ENCODE data around the gene CCDC141. TPM values are rescaled to one million over a fixed set of nuclear protein-coding genes. Genes with fewer than 3 reads are reported as not detected.

The CCDC141 gene
- total and polyA plus RNA-seq, 12 donors: 5.2 to 379 (median 224) TPM

DNA sequence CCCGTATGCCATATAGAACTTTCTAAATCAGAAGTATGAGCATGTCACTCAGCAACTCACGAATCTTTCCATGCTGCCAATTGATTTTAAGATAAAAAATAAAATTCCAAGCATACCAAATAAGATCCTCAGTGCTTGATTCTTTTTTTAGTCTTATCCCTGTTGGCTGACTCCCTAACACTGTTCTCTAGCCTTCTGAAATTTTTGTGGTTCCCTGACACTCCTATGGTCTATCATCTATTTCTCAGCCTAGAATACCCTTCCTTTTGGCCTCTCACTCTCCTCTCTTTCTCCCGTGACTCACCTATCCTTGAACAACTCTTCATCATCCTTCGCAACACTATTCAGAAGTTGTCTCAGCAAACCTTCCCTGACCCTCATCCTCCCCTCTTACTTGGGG, 50.5 kb downstream of the CCDC141 start:
- Histone ChIP-seq H3K27ac (no peak overlapping the region), H3K9me3 (no peaks in the 10 kb centered on the region), H3K27me3 (no peaks in the 10 kb centered on the region), H3K4me1 (peaks cover 0 to 18% (median 0%) of the 10 kb centered on the region in 9 donors), H3K4me3 (no peak overlapping the region), H3K36me3 (no peaks in the 10 kb centered on the region)
- 63 to 71% methylated on average over 4 of the region's 4 CpGs for WGBS, 2 donors
- DNase-seq: no peak
- TF ChIP-seq, protein P1, sequence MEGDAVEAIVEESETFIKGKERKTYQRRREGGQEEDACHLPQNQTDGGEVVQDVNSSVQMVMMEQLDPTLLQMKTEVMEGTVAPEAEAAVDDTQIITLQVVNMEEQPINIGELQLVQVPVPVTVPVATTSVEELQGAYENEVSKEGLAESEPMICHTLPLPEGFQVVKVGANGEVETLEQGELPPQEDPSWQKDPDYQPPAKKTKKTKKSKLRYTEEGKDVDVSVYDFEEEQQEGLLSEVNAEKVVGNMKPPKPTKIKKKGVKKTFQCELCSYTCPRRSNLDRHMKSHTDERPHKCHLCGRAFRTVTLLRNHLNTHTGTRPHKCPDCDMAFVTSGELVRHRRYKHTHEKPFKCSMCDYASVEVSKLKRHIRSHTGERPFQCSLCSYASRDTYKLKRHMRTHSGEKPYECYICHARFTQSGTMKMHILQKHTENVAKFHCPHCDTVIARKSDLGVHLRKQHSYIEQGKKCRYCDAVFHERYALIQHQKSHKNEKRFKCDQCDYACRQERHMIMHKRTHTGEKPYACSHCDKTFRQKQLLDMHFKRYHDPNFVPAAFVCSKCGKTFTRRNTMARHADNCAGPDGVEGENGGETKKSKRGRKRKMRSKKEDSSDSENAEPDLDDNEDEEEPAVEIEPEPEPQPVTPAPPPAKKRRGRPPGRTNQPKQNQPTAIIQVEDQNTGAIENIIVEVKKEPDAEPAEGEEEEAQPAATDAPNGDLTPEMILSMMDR (IDR thresholded peaks at IDR 0.05): no peak
- intact Hi-C loops (cut with DNase I): no loop called here
- no peak for ATAC-seq

DNA sequence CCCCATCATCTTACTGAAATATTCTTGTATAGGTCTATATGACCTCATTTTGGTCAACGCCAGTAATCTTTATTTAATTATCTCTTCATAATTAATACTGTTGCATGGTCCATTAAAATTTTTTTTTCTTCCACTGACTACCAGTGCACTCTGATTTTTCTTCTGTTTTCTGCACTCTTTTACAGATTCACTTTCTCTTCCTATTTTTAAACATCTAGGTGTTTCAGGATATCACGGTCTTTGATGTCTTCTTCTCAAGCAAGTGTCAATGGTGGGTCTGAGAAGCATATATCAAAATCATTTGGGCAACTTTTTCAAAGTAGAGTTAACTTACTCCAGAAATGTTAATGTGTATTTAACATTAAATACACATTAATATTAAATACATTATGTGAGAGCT, 51.4 kb downstream of the CCDC141 start:
- H3K36me3 ChIP-seq: no peaks in the 10 kb centered on the region
- 88 to 92% methylated on average over 2 of the region's 2 CpGs for WGBS, 2 donors
- H3K9me3 ChIP-seq: peaks cover 0 to 6% (median 0%) of the 10 kb centered on the region in 11 donors
- peaks cover 0 to 18% (median 0%) of the 10 kb centered on the region in 9 donors for H3K4me1 ChIP-seq
- DNase-seq (no peak), ATAC-seq (no peak)
- no peak overlapping the region for H3K27ac ChIP-seq
- TF ChIP-seq, protein P1 (IDR thresholded peaks at IDR 0.05): no peak
- no peak overlapping the region for H3K4me3 ChIP-seq
- H3K27me3 ChIP-seq: no peaks in the 10 kb centered on the region
- intact Hi-C loops (cut with DNase I): no loop called here

DNA sequence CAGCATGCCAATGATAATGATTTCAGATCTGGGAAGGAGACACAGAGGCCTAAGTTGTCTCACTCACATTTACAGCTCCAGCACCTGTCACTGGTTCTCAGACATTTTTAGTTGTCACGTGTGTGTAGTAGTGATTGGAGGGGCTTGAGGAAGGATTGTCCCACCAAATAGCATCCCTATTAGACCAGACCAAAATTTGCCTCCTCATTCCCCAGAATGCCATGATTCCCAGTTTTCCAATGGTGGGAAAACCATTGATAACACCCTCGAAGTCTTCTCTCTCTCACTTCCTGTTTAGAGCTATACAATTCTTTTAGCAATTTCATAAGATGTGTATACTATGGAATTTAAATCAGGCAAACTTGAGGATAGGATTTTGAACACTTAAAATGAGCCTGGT, 52.5 kb downstream of the CCDC141 start:
- H3K36me3 ChIP-seq: no peaks in the 10 kb centered on the region
- H3K4me3 ChIP-seq: no peak overlapping the region

DNA sequence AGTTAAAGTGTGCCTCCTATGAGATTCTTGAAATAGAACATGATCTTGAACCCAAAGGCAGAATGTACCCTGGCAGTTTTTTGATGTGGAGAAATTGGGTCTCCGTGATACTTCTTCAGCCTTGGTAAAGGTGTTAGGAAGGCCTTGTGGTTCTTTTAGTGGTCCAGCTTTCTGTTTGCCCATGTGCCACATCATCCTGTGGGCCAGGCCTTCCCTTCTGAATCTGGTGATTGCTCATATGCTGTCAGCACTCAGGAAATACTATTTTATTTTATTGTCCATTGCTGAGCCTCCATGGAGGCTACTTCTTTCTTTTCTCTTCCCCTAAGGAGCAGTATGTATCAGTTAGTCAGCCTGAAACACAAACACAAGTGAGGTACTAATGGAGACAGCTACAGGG, 52.9 kb downstream of the CCDC141 start:
- H3K27ac ChIP-seq: no peak overlapping the region
- H3K4me3 ChIP-seq: no peak overlapping the region
- DNase-seq (no peak), ATAC-seq (no peak)
- TF ChIP-seq, protein P1 (IDR thresholded peaks at IDR 0.05): no peak
- no peaks in the 10 kb centered on the region for H3K27me3 ChIP-seq
- H3K9me3 ChIP-seq: peaks cover 0 to 6% (median 0%) of the 10 kb centered on the region in 11 donors
- 94 to 100% methylated on average over 1 of the region's 1 CpG for WGBS, 2 donors
- H3K4me1 ChIP-seq: peaks cover 0 to 18% (median 0%) of the 10 kb centered on the region in 9 donors
- intact Hi-C loops (cut with DNase I): no loop called here
- H3K36me3 ChIP-seq: no peaks in the 10 kb centered on the region

More for the DNA sequence above, 52.5 kb downstream of the CCDC141 start:
- Histone ChIP-seq H3K27me3 (no peaks in the 10 kb centered on the region), H3K9me3 (peaks cover 0 to 6% (median 0%) of the 10 kb centered on the region in 11 donors), H3K4me1 (peaks cover 0 to 18% (median 0%) of the 10 kb centered on the region in 9 donors), H3K27ac (no peak overlapping the region)
- DNase-seq (no peak), ATAC-seq (no peak)
- intact Hi-C loops (cut with DNase I): no loop called here
- TF ChIP-seq, protein P1 (IDR thresholded peaks at IDR 0.05): no peak
- WGBS, 2 donors: 72 to 74% methylated on average over 2 of the region's 2 CpGs
